Liver (tissue), 9 donors: ENCODE measurements around the gene INSYN2B. TPM values are rescaled to one million over a fixed set of nuclear protein-coding genes. Genes with fewer than 3 reads are reported as not detected.

Source experiments
- DNase-seq: peaks from one replicate; pipeline ENCODE4 v3.0.0-alpha.2; 2017; ENCODE audit warnings: low spot score
- H3K27ac ChIP-seq, 2 donors: one replicate each; pipeline ENCODE4 v1.7.0; 2013; ENCODE audit warnings: inconsistent platforms in 2 of 2, low read length in 2 of 2, control low read depth in 1 of 2, low read depth in 1 of 2, mild to moderate bottlenecking in 1 of 2
- H3K27me3 ChIP-seq, 4 donors: one replicate each; pipeline versions ENCODE4 v1.6.1 to v1.7.0; 2013; ENCODE audit warnings: low read length in 3 of 4, inconsistent platforms in 1 of 4, mild to moderate bottlenecking in 1 of 4, moderate library complexity in 1 of 4; ENCODE audit not compliant: control insufficient read depth in 4 of 4, insufficient read depth in 4 of 4
- H3K36me3 ChIP-seq, 4 donors: one replicate each; pipeline versions ENCODE4 v1.6.1 to v1.7.0; 2013; ENCODE audit warnings: low read length in 3 of 4, mild to moderate bottlenecking in 3 of 4, low read depth in 1 of 4, moderate library complexity in 1 of 4; ENCODE audit not compliant: control insufficient read depth in 4 of 4, insufficient read depth in 3 of 4
- H3K4me1 ChIP-seq, 4 donors: one replicate each; pipeline versions ENCODE4 v1.6.1 to v1.7.0; 2013; ENCODE audit warnings: low read length in 3 of 4, mild to moderate bottlenecking in 3 of 4, moderate library complexity in 1 of 4; ENCODE audit not compliant: control insufficient read depth in 4 of 4, insufficient read depth in 4 of 4
- H3K4me3 ChIP-seq, 3 donors: one replicate each; pipeline versions ENCODE4 v1.6.1 to v1.7.0; 2013; ENCODE audit warnings: low read length in 3 of 3, control low read depth in 1 of 3, low read depth in 1 of 3, mild to moderate bottlenecking in 1 of 3
- H3K9ac ChIP-seq, 2 donors: one replicate each; pipeline ENCODE4 v1.7.0; 2013; ENCODE audit warnings: low read length in 2 of 2, mild to moderate bottlenecking in 2 of 2, moderate library complexity in 2 of 2, control low read depth in 1 of 2, low read depth in 1 of 2
- H3K9me3 ChIP-seq, 4 donors: one replicate each; pipeline versions ENCODE4 v1.6.1 to v1.7.0; 2013; ENCODE audit warnings: low read length in 3 of 4; ENCODE audit not compliant: control insufficient read depth in 4 of 4
- EGR1 ChIP-seq, 2 donors: IDR thresholded peaks; 2 replicates each; pipeline ENCODE4 v1.6.1; 2016 to 2018; ENCODE audit warnings: antibody characterized with exemption in 2 of 2, low read depth in 2 of 2
- FOXA1 ChIP-seq: IDR thresholded peaks from 2 replicates; pipeline ENCODE4 v1.6.1; 2016; ENCODE audit warnings: antibody characterized with exemption
- FOXA2 ChIP-seq: IDR thresholded peaks from 2 replicates; pipeline ENCODE4 v1.6.1; 2016; ENCODE audit warnings: antibody characterized with exemption
- HNF4A ChIP-seq, 2 donors: conservative IDR thresholded peaks; 2 replicates each; pipeline ENCODE4 v1.6.1; 2016; ENCODE audit warnings: antibody characterized with exemption in 2 of 2, mild to moderate bottlenecking in 2 of 2
- HNF4G ChIP-seq: IDR thresholded peaks from 2 replicates; pipeline ENCODE4 v1.6.1; 2016; ENCODE audit warnings: antibody characterized with exemption
- NR2F2 ChIP-seq: IDR thresholded peaks from 2 replicates; pipeline ENCODE4 v1.6.1; 2016; ENCODE audit warnings: antibody characterized with exemption
- RAD21 ChIP-seq, 2 donors: IDR thresholded peaks; 2 replicates each; pipeline ENCODE4 v1.6.1; 2016; ENCODE audit warnings: antibody characterized with exemption in 2 of 2, mild to moderate bottlenecking in 2 of 2
- RXRA ChIP-seq, 2 donors: IDR thresholded peaks; 2 replicates each; pipeline ENCODE4 v1.6.1; 2017 to 2018; ENCODE audit warnings: antibody characterized with exemption in 2 of 2, mild to moderate bottlenecking in 1 of 2
- SP1 ChIP-seq: IDR thresholded peaks from 2 replicates; pipeline ENCODE4 v1.6.1; 2018; ENCODE audit warnings: antibody characterized with exemption, mild to moderate bottlenecking
- TAF1 ChIP-seq: conservative IDR thresholded peaks from 2 replicates; pipeline ENCODE4 v1.6.1; 2016; ENCODE audit warnings: antibody characterized with exemption, mild to moderate bottlenecking
- YY1 ChIP-seq: IDR thresholded peaks from 2 replicates; pipeline ENCODE4 v1.6.1; 2016; ENCODE audit warnings: antibody characterized with exemption, mild to moderate bottlenecking
- WGBS: extraction: QIAGEN DNeasy Blood & Tissue Kit; methylation state at CpG from one replicate; pipeline ENCODE4 v1.1.7; 2013; 5-methylcytosine and 5-hydroxymethylcytosine counted together
- polyA plus RNA-seq, 2 donors: library from polyadenylated mRNA; stranded (reverse) in 1 of 2; unstranded in 1 of 2; fragments of 200-250 nt in 1 of 2; fragments of >200 nt in 1 of 2; fragmentation: Nextera tagmentation in 1 of 2; extraction: Ambion mirVana in 1 of 2; gene quantifications; one replicate each; pipeline versions ENCODE4 v1.2.1 to v1.2.3, GENCODE V29; 2013 to 2015
- total RNA-seq, 2 donors: library from RNA; depleted of rRNA; stranded (reverse); fragments of >200 nt; gene quantifications; one replicate each; pipeline ENCODE4 v1.2.3, GENCODE V29; 2014
- TF ChIP-seq, protein P1 (sequence below): IDR thresholded peaks from 2 replicates; pipeline ENCODE4 v1.6.1; 2016; ENCODE audit warnings: antibody characterized with exemption, mild to moderate bottlenecking
- TF ChIP-seq, protein P2 (sequence below): IDR thresholded peaks from 2 replicates; pipeline ENCODE4 v1.6.1; 2016; ENCODE audit warnings: antibody characterized with exemption
- TF ChIP-seq, protein P3 (sequence below): IDR thresholded peaks from 2 replicates; pipeline ENCODE4 v1.6.1; 2016; ENCODE audit warnings: antibody characterized with exemption
- TF ChIP-seq, protein P4 (sequence below): IDR thresholded peaks from 2 replicates; pipeline ENCODE4 v1.6.1; 2016; ENCODE audit warnings: antibody characterized with exemption
- donor health status: healthy.
- donor health status: healthy.
- donor health status: healthy.
- donor health status: healthy.
- donor health status: healthy.

The INSYN2B gene
- total and polyA plus RNA-seq, 4 donors, result 0.08 to 0.33 (median 0.13) TPM; not detected in 1

DNA sequence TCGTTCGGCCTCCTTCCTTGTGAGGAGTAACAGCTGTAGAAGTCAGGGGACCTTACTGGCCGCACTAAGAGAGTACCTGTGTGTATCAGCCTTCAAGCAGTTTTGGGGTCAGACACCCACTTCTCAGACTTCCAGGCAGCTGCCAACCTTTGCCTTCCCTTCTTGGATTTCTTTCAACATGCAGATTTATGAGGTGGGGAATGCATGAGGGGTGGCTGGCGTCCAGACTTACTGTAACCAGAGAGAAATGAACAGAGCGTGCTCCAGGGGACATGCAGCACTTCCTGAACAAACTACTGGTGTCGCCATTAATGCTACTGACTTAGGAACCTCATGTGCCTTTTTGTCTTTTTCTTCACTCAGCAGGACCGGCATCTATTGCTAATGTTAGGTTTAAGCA is 46.7 kb downstream of the INSYN2B start:
- no peaks in the 10 kb centered on the region for H3K36me3 ChIP-seq
- DNase-seq, result no peak

DNA sequence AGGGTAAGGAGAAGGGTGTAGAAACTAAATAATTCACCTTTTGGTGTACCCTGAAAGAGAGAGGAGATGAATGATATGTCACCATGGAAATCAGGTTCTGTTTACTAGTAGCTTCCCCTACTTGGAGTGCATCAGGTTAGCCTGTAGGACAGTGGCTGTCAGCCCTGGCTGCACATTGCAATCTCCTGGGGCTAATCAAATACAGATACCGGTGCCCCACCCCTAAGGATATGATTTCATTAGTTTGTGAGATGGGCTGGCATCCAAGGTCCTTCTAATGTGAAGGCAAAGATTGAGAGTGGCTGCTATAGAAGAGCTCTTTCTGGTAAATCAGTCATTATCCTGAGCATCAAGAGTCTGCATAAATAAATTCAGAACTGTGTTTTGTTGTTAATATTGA is 47.2 kb downstream of the INSYN2B start:
- no peak for DNase-seq
- H3K9ac ChIP-seq, result no peak overlapping the region
- H3K36me3 ChIP-seq, result no peaks in the 10 kb centered on the region
- no peak overlapping the region for H3K27ac ChIP-seq
- no peaks in the 10 kb centered on the region for H3K4me1 ChIP-seq
- TF ChIP-seq YY1 (no peak), NR2F2 (no peak), HNF4A (conservative IDR thresholded peaks at IDR 0.05) (no peak), RXRA (IDR thresholded peaks at IDR 0.05) (no peak), TAF1 (no peak), HNF4G (no peak), EGR1 (IDR thresholded peaks at IDR 0.05; ENCODE audit: low read depth in 2 of 2) (no peak), FOXA1 (no peak), RAD21 (IDR thresholded peaks at IDR 0.05) (no peak), FOXA2 (no peak)
- TF ChIP-seq, protein P1, sequence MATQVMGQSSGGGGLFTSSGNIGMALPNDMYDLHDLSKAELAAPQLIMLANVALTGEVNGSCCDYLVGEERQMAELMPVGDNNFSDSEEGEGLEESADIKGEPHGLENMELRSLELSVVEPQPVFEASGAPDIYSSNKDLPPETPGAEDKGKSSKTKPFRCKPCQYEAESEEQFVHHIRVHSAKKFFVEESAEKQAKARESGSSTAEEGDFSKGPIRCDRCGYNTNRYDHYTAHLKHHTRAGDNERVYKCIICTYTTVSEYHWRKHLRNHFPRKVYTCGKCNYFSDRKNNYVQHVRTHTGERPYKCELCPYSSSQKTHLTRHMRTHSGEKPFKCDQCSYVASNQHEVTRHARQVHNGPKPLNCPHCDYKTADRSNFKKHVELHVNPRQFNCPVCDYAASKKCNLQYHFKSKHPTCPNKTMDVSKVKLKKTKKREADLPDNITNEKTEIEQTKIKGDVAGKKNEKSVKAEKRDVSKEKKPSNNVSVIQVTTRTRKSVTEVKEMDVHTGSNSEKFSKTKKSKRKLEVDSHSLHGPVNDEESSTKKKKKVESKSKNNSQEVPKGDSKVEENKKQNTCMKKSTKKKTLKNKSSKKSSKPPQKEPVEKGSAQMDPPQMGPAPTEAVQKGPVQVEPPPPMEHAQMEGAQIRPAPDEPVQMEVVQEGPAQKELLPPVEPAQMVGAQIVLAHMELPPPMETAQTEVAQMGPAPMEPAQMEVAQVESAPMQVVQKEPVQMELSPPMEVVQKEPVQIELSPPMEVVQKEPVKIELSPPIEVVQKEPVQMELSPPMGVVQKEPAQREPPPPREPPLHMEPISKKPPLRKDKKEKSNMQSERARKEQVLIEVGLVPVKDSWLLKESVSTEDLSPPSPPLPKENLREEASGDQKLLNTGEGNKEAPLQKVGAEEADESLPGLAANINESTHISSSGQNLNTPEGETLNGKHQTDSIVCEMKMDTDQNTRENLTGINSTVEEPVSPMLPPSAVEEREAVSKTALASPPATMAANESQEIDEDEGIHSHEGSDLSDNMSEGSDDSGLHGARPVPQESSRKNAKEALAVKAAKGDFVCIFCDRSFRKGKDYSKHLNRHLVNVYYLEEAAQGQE, result no peak
- TF ChIP-seq, protein P2, sequence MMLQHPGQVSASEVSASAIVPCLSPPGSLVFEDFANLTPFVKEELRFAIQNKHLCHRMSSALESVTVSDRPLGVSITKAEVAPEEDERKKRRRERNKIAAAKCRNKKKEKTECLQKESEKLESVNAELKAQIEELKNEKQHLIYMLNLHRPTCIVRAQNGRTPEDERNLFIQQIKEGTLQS, result no peak
- TF ChIP-seq, protein P3, sequence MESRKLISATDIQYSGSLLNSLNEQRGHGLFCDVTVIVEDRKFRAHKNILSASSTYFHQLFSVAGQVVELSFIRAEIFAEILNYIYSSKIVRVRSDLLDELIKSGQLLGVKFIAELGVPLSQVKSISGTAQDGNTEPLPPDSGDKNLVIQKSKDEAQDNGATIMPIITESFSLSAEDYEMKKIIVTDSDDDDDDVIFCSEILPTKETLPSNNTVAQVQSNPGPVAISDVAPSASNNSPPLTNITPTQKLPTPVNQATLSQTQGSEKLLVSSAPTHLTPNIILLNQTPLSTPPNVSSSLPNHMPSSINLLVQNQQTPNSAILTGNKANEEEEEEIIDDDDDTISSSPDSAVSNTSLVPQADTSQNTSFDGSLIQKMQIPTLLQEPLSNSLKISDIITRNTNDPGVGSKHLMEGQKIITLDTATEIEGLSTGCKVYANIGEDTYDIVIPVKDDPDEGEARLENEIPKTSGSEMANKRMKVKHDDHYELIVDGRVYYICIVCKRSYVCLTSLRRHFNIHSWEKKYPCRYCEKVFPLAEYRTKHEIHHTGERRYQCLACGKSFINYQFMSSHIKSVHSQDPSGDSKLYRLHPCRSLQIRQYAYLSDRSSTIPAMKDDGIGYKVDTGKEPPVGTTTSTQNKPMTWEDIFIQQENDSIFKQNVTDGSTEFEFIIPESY, result no peak
- H3K27me3 ChIP-seq, result peaks cover 0 to 3% (median under 1%) of the 10 kb centered on the region in 4 donors
- H3K4me3 ChIP-seq, result no peak overlapping the region
- H3K9me3 ChIP-seq, result no peaks in the 10 kb centered on the region
- WGBS, result 52% methylated on average over 1 of the region's 1 CpG

More for the DNA sequence above, 46.7 kb downstream of the INSYN2B start:
- H3K27ac ChIP-seq, result no peak overlapping the region
- peaks cover 0 to 3% (median under 1%) of the 10 kb centered on the region in 4 donors for H3K27me3 ChIP-seq
- no peak overlapping the region for H3K9ac ChIP-seq
- H3K9me3 ChIP-seq, result no peaks in the 10 kb centered on the region
- H3K4me1 ChIP-seq, result no peaks in the 10 kb centered on the region
- 71% methylated on average over 7 of the region's 7 CpGs for WGBS
- TF ChIP-seq, protein P4, sequence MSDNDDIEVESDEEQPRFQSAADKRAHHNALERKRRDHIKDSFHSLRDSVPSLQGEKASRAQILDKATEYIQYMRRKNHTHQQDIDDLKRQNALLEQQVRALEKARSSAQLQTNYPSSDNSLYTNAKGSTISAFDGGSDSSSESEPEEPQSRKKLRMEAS, result no peak
- no peak for TF ChIP-seq SP1
- no peak for TF ChIP-seq RXRA (IDR thresholded peaks at IDR 0.05)
- TF ChIP-seq FOXA1, result no peak
- no peak for TF ChIP-seq YY1
- H3K4me3 ChIP-seq, result no peak overlapping the region
